IgD-negative memory B cell (primary cell): ENCODE results near the gene XYLT2. TPM values are rescaled to one million over a fixed set of nuclear protein-coding genes. Genes with fewer than 3 reads are reported as not detected.
A peak's percentile ranks its signal among the peaks of the same experiment; 100 is the strongest.
"Not testable (repeated sequence)": the region's sequence is repeated elsewhere in the genome, so short reads cannot be mapped to it uniquely, and the experiment has no call there.

Source experiments
- H3K27ac Mint-ChIP-seq, 3 donors: one replicate each; pipeline ENCODE4 v1.8.0; 2020 to 2022; ENCODE audit warnings: mild to moderate bottlenecking in 3 of 3, mixed read lengths in 3 of 3, moderate library complexity in 1 of 3
- H3K27me3 Mint-ChIP-seq: one replicate; pipeline ENCODE4 v1.8.0; 2021; ENCODE audit warnings: mixed read lengths
- H3K36me3 Mint-ChIP-seq: one replicate; pipeline ENCODE4 v1.8.0; 2020; ENCODE audit warnings: mild to moderate bottlenecking, mixed read lengths
- H3K4me1 Mint-ChIP-seq, 3 donors: one replicate each; pipeline ENCODE4 v1.8.0; 2020 to 2022; ENCODE audit warnings: mixed read lengths in 3 of 3, mild to moderate bottlenecking in 1 of 3
- H3K4me3 Mint-ChIP-seq, 4 donors: one replicate each; pipeline ENCODE4 v1.8.0; 2020 to 2022; ENCODE audit warnings: mild to moderate bottlenecking in 4 of 4, mixed read lengths in 4 of 4, moderate library complexity in 3 of 4
- H3K9me3 Mint-ChIP-seq, 3 donors: one replicate each; pipeline ENCODE4 v1.8.0; 2020 to 2021; ENCODE audit warnings: mixed read lengths in 3 of 3, mild to moderate bottlenecking in 1 of 3
- polyA plus RNA-seq: library from polyadenylated mRNA; unstranded; fragments of 300-500 nt; fragmentation: Illumina TruSeq; gene quantifications from one replicate; pipeline ENCODE4 v1.2.3, GENCODE V29; 2021

XYLT2 gene
- 13.9 TPM for polyA plus RNA-seq

GRCh38 chr17:50345432-50346312 lies at the start of gene XYLT2:
Gene XYLT2 (plus strand): TSS chr17:50346126. CDS start chr17:50346141, 15 bp downstream.
- no peaks in the 10 kb centered on the region for H3K36me3 Mint-ChIP-seq
- H3K27ac Mint-ChIP-seq = peak within 1 kb of the TSS; percentile 74 to 78 (median 76)
- H3K4me3 Mint-ChIP-seq = peak within 1 kb of the TSS; percentile 86 to 95 (median 92)
- peaks cover 11 to 17% (median 16%) of the 10 kb centered on the region in 3 donors for H3K4me1 Mint-ChIP-seq
- no peaks in the 10 kb centered on the region for H3K27me3 Mint-ChIP-seq
- H3K9me3 Mint-ChIP-seq = no peaks in the 10 kb centered on the region

- Mint-ChIP-seq H3K4me1 (no peaks in the 10 kb centered on the region), H3K36me3 (no peaks in the 10 kb centered on the region), H3K9me3 (no peaks in the 10 kb centered on the region), H3K27me3 (no peaks in the 10 kb centered on the region), H3K27ac (no peak overlapping the region), H3K4me3 (no peak overlapping the region)
Observed at GRCh38 chr17:50297407-50297865, 48.5 kb upstream of the XYLT2 start.

- no peaks in the 10 kb centered on the region for H3K4me1 Mint-ChIP-seq
- H3K4me3 Mint-ChIP-seq = no peak overlapping the region
- no peaks in the 10 kb centered on the region for H3K9me3 Mint-ChIP-seq
- no peaks in the 10 kb centered on the region for H3K27me3 Mint-ChIP-seq
- H3K36me3 Mint-ChIP-seq = no peaks in the 10 kb centered on the region
- H3K27ac Mint-ChIP-seq = no peak overlapping the region
Observed at GRCh38 chr17:50298018-50298417, 47.9 kb upstream of the XYLT2 start.

GRCh38 chr17:50299776-50300175 lies 46.1 kb upstream of the XYLT2 start:
- Mint-ChIP-seq H3K27me3 (no peaks in the 10 kb centered on the region), H3K27ac (no peak overlapping the region), H3K4me3 (no peak overlapping the region), H3K4me1 (no peaks in the 10 kb centered on the region), H3K36me3 (no peaks in the 10 kb centered on the region), H3K9me3 (no peaks in the 10 kb centered on the region)

- not testable (repeated sequence) for H3K36me3 Mint-ChIP-seq, H3K4me1 Mint-ChIP-seq, H3K4me3 Mint-ChIP-seq, H3K9me3 Mint-ChIP-seq, H3K27ac Mint-ChIP-seq, H3K27me3 Mint-ChIP-seq
Observed at GRCh38 chr17:50300824-50301223, 45.1 kb upstream of the XYLT2 start.

- Mint-ChIP-seq H3K4me1 (no peaks in the 10 kb centered on the region), H3K9me3 (no peaks in the 10 kb centered on the region), H3K27ac (no peak overlapping the region), H3K4me3 (no peak overlapping the region), H3K27me3 (peaks cover 2% of the 10 kb centered on the region), H3K36me3 (no peaks in the 10 kb centered on the region)
Observed at GRCh38 chr17:50301891-50302584, 43.9 kb upstream of the XYLT2 start.

GRCh38 chr17:50303051-50303450 lies 42.9 kb upstream of the XYLT2 start:
- no peaks in the 10 kb centered on the region for H3K9me3 Mint-ChIP-seq
- no peaks in the 10 kb centered on the region for H3K36me3 Mint-ChIP-seq

GRCh38 chr17:50303596-50303995 lies 42.3 kb upstream of the XYLT2 start:
- no peaks in the 10 kb centered on the region for H3K36me3 Mint-ChIP-seq
- no peaks in the 10 kb centered on the region for H3K9me3 Mint-ChIP-seq
- no peaks in the 10 kb centered on the region for H3K4me1 Mint-ChIP-seq
- H3K4me3 Mint-ChIP-seq = no peak overlapping the region
- peaks cover 2% of the 10 kb centered on the region for H3K27me3 Mint-ChIP-seq
- H3K27ac Mint-ChIP-seq = no peak overlapping the region

More at GRCh38 chr17:50303051-50303450, 42.9 kb upstream of the XYLT2 start:
- Mint-ChIP-seq H3K27me3 (peaks cover 2% of the 10 kb centered on the region), H3K4me3 (no peak overlapping the region), H3K4me1 (no peaks in the 10 kb centered on the region), H3K27ac (no peak overlapping the region)

- no peak overlapping the region for H3K27ac Mint-ChIP-seq
- no peaks in the 10 kb centered on the region for H3K36me3 Mint-ChIP-seq
- H3K27me3 Mint-ChIP-seq = peaks cover 2% of the 10 kb centered on the region
- H3K4me1 Mint-ChIP-seq = no peaks in the 10 kb centered on the region
- H3K9me3 Mint-ChIP-seq = no peaks in the 10 kb centered on the region
- no peak overlapping the region for H3K4me3 Mint-ChIP-seq
Observed at GRCh38 chr17:50304781-50305404, 41.0 kb upstream of the XYLT2 start.

- H3K27me3 Mint-ChIP-seq = peaks cover 11% of the 10 kb centered on the region
Observed at GRCh38 chr17:50307654-50308053, 38.3 kb upstream of the XYLT2 start.

GRCh38 chr17:50308666-50309065 lies 37.3 kb upstream of the XYLT2 start:
- Mint-ChIP-seq H3K27me3 (peaks cover 13% of the 10 kb centered on the region), H3K36me3 (no peaks in the 10 kb centered on the region), H3K27ac (no peak overlapping the region), H3K4me1 (peaks cover 0 to 2% (median 2%) of the 10 kb centered on the region in 3 donors), H3K4me3 (no peak overlapping the region), H3K9me3 (no peaks in the 10 kb centered on the region)

More at GRCh38 chr17:50307654-50308053, 38.3 kb upstream of the XYLT2 start:
- H3K36me3 Mint-ChIP-seq = no peaks in the 10 kb centered on the region
- no peak overlapping the region for H3K4me3 Mint-ChIP-seq
- H3K4me1 Mint-ChIP-seq = peaks cover 0 to 2% (median 2%) of the 10 kb centered on the region in 3 donors
- no peaks in the 10 kb centered on the region for H3K9me3 Mint-ChIP-seq
- H3K27ac Mint-ChIP-seq = no peak overlapping the region

GRCh38 chr17:50310455-50311111 lies 35.3 kb upstream of the XYLT2 start:
- Mint-ChIP-seq H3K27ac (no peak overlapping the region), H3K4me1 (peaks cover 0 to 2% (median 2%) of the 10 kb centered on the region in 3 donors), H3K9me3 (no peaks in the 10 kb centered on the region), H3K36me3 (no peaks in the 10 kb centered on the region), H3K4me3 (no peak overlapping the region), H3K27me3 (peaks cover 14% of the 10 kb centered on the region)

GRCh38 chr17:50311112-50311460 lies 34.8 kb upstream of the XYLT2 start:
- no peak overlapping the region for H3K27ac Mint-ChIP-seq
- H3K27me3 Mint-ChIP-seq = peaks cover 14% of the 10 kb centered on the region

GRCh38 chr17:50311483-50311882 lies 34.4 kb upstream of the XYLT2 start:
- Mint-ChIP-seq H3K4me1 (peaks cover 0 to 2% (median 2%) of the 10 kb centered on the region in 3 donors), H3K9me3 (no peaks in the 10 kb centered on the region), H3K4me3 (no peak overlapping the region), H3K27me3 (peaks cover 14% of the 10 kb centered on the region), H3K36me3 (no peaks in the 10 kb centered on the region), H3K27ac (no peak overlapping the region)

More at GRCh38 chr17:50311112-50311460, 34.8 kb upstream of the XYLT2 start:
- Mint-ChIP-seq H3K4me1 (peaks cover 0 to 2% (median 2%) of the 10 kb centered on the region in 3 donors), H3K36me3 (no peaks in the 10 kb centered on the region), H3K4me3 (no peak overlapping the region), H3K9me3 (no peaks in the 10 kb centered on the region)

- H3K27me3 Mint-ChIP-seq = peaks cover 14% of the 10 kb centered on the region
- H3K4me3 Mint-ChIP-seq = no peak overlapping the region
- no peaks in the 10 kb centered on the region for H3K9me3 Mint-ChIP-seq
- H3K27ac Mint-ChIP-seq = no peak overlapping the region
- H3K36me3 Mint-ChIP-seq = no peaks in the 10 kb centered on the region
- peaks cover 0 to 2% (median 2%) of the 10 kb centered on the region in 3 donors for H3K4me1 Mint-ChIP-seq
Observed at GRCh38 chr17:50312308-50312707, 33.6 kb upstream of the XYLT2 start.
